ENCODE measurements around the gene POLQ.
"Not testable (repeated sequence)": the region's sequence is repeated elsewhere in the genome, so short reads cannot be mapped to it uniquely, and the experiment has no call there.

Gene POLQ

DNA sequence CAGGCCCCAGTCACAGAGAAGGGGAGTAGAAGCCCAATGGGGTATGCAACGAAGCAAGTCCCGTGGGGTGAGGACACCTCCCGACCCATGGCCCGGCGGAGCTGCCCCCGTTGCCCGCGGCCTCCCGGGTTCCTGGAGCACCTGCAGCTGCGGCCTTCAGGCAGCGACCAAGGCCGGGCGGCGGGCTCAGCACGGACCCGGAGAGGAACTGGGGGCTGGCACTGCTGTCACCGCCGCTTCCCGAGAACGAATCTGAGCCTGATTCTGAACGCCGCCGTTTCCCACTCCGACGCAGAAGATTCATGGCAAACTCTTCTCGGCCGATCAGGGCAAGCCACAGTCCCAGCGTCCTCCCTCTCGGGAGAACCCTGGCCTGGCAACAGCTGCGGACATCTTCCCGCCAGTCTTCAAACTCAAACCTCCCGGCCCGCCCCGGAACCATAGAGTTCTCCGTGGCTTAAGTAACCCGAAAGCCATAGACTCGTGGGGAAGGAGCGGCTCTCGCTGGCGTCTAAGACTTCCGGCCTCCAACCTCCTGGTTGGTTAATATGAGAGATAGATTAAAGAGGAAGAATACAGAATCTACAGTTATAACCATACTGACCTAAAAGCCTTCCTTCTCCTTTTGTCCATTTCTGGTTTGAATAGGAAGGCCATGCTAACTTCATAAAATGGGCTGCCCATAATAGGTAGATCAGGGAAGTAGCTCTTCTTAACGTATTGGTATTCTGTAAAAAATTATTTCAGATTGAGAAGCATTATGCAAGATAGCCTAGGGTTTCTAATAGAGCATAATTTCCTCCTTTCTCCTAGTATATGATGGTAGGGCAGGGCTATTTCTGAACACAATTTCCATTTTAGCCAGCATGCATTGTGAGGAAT, at the start of gene POLQ:
Gene POLQ, minus strand, starts transcription at position 415 of the 882 bp plus-strand sequence. Its CDS starts 111 bp downstream, at position 304.
- DNase-seq (ENCODE audit: low spot score), result peak; percentile 90

DNA sequence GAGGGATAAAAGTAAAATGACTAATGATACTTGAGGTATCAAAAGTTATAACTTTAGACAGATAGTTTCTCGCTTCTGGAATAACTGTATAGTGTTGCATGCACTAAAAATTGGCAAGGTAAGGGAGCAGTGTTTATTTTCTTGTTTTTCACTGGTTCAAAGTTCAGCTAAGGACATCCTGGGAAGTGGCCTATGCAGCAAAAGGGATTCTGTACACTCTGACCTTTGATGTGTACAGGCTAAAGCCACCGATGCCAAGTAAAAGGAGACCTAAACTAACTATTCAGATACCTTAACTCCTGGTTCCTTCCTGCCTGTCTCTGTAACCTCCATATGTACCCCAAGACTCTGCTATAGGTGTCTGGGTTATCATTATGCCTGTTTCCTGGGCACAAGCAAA, 49.1 kb upstream of the POLQ start:
- DNase-seq (ENCODE audit: low spot score), result no peak

DNA sequence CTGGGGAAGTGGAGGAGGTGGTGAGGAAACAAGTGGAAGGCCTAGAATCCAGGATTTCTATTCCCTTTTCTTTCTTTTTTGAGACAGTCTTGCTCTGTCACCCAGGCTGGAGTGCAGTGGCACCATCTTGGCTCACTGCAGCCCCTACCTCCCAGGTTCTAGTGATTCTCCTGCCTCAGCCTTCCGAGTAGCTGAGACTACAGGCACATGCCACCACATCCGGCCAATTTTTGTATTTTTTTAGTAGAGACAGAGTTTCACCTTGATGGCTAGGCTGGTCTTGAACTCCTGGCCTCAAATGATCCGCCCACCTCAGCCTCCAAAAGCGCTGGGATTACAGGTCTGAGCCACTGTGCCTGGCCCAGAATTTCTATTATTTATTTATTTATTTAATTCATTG, 48.0 kb upstream of the POLQ start:
- DNase-seq (ENCODE audit: low spot score), result not testable (repeated sequence)

DNA sequence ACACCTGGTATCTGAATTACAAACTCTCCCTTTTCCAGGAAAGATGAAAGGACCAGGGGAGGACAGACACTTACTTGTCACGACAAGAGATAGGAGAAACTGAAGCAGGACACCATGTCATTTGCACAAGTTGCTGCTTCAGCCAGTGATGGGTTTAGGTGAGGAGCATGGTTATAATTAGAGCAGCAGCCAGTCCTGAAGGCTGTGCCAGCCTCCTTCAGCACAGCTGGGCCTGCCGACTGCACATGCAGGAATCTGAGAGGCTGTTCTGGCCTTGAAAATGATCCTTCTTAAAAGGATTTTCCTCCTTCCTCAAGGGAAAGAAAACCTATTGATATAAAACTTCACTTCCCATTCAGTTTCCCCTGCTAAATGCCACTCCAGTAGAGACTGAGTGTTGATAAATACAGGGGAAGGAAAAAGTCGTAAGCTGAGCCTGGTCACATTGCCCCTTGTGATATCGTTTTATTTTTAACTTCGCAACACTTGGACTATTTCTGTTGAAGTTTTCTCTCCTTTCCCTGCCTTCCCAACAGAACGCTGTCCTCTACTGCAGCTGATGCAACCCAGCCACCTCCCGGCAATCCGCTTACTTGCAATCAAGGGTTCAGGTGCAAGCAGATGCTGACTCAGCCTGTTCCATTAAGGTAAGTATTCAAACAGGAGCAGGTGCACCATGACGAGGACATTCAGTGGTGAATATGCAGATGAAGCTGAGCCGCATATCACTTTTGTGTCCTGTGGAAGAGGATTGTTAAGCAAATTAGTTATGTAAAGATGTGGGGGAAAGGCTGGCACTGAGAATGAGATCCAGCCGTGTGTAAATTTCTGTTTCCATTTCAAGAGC, 47.3 kb upstream of the POLQ start, which contains the start of gene FBXO40:
Gene FBXO40, plus strand, starts transcription at position 524 of the 847 bp plus-strand sequence. CDS start 27,197 bp downstream, outside the sequence.
- DNase-seq (ENCODE audit: low spot score), result no peak

DNA sequence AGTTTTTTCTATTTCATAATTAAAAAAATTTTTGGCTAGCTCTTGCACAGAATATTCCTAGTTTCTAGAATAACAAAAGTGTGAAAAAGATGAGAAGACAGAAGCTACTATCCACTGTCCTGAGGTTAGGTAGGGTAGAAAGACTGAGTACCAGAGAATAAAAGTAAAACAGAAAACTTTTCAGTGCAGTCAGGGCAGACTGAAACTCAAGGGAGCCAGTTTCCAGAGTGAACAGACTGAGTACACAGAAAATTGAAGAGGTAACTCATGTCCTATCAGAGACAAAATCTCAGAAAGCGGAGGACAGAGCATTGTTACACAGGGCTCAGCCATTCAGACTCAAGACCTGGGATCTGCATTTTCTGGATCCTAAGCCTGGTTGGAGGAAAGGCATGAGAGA, 38.6 kb upstream of the POLQ start:
- DNase-seq (ENCODE audit: low spot score), result no peak

DNA sequence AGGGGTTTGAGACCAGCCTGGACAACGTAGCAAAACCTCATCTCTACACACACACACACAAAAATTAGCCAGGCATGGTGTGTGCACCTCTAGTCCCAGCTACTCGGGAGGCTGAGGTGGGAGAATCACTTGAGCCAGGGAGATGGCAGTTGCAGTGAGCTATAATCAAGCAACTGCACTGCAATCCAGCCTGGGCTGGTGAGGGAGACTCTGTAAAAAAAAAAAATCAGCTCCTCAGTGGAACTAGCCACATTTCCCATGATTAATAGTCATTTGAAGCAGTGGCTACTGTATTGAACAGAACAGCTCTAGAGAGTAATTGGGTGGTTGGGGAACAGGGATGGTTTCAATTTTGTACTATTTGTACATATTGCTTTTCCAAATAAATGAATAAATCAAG, 35.9 kb upstream of the POLQ start:
- no peak for DNase-seq (ENCODE audit: low spot score)

DNA sequence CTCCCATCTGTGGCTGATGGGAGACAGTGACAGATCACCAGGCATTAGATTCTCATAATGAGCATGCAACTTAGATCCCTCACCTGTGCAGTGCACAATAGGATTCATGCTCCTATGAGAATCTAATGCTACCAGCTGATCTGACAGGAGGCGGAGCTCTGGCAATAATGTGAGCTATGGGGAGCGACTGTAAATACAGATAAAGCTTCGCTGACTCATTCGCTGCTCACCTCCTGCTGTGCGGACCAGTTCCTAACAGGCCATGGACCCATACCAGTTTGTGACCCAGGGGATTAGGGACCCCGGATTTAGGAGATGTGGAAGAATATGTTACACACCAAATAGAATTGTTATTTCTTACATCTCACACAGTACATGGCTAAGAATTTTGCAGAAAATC, 28.7 kb upstream of the POLQ start:
- no peak for DNase-seq (ENCODE audit: low spot score)

DNA sequence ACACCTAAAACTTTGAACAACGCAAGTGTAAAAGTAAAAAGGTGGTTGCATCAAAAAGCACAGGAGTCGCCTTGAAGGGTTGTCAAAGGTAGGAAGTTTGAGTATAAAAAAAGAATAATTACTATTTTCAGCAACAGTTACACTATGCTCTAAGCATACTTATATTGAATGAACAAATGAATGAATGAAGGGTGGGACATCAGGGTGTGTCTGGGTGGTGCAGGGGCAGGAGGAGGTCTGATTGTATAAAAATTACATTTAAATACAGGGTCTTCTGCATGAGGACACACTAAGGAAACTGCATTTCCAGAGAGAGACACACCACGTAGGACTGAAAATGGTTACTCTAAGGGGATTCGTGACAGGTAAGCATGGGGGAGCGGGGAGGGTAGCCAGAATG, 21.9 kb upstream of the POLQ start, which contains the start of gene ARGFX:
Gene ARGFX, plus strand, starts transcription at position 301 of the 400 bp plus-strand sequence. CDS start 2,765 bp downstream, outside the sequence.
- no peak for DNase-seq (ENCODE audit: low spot score)

DNA sequence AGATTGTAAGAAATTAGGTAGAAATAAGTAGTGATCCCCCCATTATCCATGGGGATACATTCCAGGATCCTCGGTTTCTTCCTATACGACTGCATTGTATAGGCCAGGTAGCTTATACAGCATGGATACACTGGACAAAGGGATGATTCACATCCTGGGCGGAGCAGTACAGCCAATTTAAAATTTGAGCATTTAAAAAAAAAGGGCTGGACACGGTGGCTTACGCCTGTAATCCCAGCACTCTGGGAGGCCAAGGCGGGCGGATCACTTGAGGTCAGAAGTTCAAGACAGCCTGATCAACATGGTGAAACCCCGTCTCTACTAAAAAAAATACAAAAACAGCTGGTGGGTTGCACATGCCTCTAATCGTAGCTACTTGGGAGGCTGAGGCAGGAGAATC, 21.0 kb upstream of the POLQ start:
- DNase-seq (ENCODE audit: low spot score), result no peak

DNA sequence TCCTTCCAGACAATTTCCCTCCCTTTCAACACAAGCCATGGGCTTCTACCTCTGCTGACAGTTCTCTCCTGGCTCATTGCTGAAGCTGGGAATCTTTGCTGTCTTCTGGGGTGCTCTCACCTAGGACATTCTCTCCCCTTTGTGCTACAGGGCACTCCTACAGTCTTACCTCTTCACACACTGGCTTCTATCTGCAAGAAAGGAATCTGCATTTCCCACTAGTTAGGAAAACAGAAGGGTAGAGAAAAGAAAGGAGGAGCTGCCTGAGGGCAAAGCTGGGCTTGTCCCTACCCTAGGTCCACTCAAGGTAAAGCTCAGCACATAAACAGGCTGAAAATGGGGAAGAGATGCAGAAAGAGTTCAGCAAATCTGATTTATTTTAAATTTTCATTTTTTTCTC, 16.4 kb upstream of the POLQ start:
- DNase-seq (ENCODE audit: low spot score), result no peak

DNA sequence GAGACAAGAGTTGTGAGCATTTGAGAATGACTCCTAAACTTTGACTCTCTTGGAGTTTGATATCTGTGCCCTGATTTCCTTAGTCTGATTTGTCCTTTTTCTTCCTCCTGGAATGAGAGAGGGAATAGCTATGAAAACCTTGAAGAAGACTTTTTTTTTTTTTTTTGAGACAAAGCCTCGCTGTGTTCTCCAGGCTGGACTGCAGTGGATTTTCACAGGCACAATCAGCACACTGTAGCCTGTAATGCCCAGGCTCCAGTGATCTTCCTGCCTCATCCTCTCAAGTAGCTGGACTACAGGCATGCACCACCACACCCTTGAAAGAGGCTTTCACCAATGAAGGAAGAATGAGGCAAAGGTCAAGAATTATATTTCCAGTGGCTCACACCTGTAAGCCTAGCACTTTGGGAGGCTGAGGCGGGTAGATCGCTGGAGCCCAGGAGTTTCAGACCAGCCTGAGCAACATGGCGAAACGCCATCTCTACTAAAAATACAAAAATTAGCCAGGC, 11.7 kb upstream of the POLQ start:
- no peak for DNase-seq (ENCODE audit: low spot score)

DNA sequence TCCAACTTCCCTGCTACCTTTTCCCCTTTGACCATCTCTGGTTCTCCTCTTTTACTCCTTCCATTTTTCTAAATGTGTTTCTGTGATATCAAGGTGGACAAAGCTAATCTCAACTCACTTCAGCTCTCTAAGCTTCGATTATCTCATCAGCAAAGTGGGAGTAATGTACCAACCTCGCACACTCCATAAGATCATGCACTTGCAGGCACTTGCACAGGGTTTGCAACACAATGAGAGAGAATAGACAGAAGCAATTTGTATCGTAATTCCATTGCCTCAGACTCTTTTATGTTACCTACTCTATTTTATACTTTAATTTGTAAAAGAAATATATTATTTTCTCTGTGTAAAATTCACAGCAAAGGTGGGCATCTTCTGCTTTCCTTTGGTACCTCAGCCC, 7.0 kb upstream of the POLQ start:
- no peak for DNase-seq (ENCODE audit: low spot score)

DNA sequence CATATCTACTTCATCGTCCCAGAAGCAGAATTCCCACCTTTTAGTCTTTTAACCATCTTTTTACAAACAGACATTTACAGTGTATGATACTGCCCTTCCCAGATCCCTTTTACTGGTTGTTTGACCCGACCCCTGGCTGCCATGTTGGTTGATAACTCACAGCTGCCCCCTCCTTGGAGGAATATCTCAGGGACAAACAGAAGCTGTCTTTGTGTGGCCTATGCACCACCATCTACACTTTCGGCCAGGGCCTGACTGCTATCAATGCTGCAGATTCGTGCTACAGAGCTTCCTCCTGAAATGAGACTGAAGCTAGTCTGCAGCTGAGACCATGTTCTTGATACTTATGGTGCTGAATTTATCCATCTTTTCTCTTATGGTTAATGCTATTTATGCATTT, 6.6 kb upstream of the POLQ start:
- no peak for DNase-seq (ENCODE audit: low spot score)

DNA sequence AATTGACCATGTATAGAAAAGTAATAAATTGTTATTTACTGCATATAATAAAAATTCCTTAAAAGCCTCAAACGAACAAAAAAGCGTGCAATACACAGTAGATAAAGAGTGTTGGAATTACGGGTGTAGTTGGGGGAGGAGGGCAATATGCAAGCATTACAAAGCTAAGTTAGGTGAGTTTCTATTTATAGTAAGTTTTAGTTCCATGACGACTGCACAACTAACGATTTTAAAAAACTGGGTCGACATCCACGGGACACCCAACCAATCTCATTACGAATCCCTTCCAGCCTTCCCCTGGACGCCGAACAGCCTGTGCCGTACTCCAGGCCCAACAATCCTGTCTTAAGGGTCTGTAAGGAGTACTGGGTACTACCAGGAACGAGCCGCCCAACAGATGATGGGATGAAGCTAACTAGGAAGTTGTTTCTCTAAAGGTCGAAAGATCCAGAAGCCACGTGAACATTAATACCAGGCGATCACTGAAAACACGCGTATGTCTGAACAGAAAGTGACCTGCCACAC, 677 bp downstream of the POLQ start:
- no peak for DNase-seq (ENCODE audit: low spot score)

DNA sequence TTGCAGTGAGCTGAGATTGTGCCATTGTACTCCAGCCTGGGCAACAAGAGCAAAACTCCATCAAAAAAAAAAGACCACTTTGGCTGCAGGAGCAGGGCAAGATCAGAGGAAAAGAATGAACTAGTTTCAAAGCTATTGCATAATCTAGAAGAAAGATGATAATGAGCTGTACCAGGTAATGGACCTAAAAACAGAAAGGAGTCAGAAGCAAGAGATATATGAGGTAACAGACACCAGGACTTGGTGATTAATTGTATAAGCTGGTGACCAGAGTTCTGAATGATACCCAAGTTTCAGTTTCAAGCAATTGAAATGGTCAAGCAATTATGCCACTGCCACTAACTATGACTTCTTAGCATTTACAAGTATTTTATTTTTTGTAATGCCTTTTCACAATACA, 2.9 kb downstream of the POLQ start:
- DNase-seq (ENCODE audit: low spot score), result no peak

DNA sequence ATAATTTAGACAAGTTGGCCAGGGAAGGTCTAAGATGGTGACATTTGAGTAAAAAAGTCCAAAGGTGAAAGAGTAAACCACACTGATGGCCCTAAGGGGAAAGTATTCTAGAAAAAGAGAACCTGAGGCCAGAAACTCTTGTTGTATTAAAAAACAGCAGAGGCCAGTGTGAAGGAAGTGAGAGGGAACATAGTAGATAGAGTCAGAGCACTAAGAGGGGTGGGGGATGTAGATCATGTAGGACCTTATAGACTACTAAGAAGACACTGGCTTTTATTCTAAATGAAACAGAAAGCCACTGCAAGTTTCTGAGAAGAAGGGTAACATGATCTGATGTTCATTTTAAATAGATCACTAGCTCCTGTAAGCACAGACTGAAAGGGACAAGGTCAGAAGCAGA, 14.5 kb downstream of the POLQ start:
- DNase-seq (ENCODE audit: low spot score), result no peak

DNA sequence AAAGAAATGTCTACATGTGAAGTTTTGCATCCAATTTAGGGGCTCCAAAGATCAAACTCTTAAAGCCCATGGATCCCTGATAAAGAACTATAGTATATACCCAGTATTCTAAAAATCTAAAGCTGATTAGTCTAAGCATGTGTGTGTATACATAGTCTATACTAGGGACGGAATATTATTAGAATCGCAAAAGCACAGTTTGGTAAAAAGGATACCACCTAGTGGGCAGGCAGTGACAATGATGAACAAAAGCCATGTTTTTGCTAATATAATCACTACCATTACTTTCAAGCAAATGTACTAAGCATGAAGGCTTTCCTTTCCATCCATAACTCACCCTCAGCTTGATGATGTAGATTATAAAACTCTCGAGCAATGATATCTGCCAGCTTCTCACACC, 16.5 kb downstream of the POLQ start:
- no peak for DNase-seq (ENCODE audit: low spot score)

DNA sequence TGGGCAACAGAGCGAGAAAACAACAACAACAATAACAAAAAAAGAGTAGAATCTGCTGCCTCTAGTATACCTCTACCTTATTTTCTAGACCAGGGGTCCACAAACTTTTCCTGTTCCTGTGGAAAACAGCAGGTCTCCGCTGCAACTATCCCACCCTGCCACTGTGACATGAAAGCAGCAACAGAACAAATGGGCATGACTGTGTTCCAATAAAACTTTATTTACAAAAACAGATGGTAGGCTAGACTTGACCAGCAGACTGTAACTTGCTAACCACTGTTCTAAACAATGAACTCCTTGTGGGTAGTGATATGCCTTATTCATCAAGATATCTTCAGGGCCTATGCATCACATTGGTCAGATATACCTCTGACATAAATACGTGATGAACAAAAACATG, 25.3 kb downstream of the POLQ start:
- no peak for DNase-seq (ENCODE audit: low spot score)

DNA sequence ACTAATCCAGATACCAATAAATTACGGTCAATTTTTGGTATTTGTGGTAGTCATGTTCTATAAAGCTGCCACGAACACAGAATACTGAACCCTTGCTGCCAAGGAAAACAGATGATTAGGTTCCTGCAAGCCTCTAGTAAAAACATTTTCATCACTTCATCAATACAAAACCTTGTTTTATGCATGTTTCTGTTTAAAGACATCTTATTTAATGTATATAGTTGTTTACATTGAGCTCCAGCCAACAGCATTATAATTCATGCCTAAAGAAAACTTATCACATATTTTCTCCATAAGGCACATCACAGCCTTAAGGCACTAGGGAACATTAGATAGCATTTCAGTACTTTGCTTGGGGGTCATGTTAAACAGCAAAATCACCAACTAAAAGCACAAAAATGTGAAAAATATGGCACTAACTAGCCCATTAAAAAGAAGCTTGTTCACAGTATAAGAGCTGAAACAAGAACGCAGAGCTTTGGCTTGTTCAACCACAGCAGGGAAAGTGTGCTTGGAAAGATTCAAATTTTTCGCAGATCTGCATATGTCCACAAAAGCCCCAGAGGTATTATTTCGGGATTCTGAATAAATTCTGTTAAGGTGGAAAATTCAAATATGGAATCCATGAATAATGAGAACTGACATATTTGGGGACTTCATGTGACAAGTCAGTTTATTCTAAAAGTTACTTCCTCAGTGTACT, 27.7 kb downstream of the POLQ start:
- no peak for DNase-seq (ENCODE audit: low spot score)

DNA sequence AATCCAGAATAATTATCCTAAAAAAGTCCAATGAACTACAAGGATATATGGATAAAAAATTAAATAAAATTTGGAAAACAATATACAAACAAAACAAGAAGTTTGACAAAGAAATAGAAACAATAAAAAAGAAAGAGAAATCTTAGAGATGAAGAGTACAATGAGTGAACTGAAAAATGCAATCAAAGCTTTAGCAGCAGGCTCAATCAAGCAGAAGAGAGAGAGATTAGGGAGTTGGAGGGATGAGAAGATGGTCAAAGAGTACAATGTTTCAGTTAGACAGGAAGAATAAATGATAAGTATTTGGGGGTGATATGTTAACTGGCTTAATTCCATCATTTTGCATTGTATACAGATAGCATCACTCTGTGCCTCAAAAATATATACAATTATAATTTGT, 29.9 kb downstream of the POLQ start:
- DNase-seq (ENCODE audit: low spot score), result no peak

DNA sequence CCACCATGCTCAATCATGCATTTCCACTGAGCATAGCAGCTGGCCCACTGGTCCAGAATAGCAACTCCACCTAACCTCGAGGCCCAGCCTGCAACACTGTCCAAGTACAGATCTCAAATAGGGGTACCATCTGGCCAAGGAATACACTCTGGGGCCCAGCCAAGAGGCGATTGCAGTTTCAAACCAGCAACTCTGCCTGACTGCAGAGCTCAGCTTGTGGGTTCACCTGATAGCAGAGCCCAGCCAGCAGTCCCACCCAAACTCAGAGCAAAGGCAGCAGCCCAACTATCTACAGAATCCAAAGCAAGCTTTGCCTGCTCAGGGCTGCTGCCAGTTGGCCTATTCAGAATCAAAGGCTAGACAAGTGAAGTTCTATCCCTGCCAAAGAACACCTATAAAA, 30.5 kb downstream of the POLQ start:
- no peak for DNase-seq (ENCODE audit: low spot score)

DNA sequence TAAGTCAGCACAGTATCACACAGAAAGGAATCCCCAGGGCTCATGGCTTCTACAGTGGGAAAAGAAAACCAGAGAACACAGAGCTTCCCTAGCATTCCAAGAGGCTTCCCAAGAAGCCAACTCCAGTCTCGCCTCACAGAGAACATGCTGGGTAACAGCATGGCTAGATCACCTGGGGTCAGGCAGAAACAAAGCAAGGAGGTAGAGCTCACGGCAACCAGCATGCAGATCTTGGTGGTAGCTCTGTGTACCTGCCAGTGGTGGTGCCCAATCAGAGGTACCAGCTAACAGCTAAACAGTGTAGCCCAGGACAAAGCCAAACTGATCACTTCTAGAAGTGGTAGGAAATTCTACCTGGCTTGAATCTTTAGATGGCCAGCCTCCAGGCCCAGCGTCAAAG, 31.3 kb downstream of the POLQ start:
- no peak for DNase-seq (ENCODE audit: low spot score)

All from left forelimb (tissue), 1 donor.